ENCODE results near the gene NFATC1. TPM values are rescaled to one million over a fixed set of nuclear protein-coding genes. Genes with fewer than 3 reads are reported as not detected.

NFATC1 gene
- total RNA-seq, 2 donors from 2014 or later, result 19.0 to 20.2 TPM

- H3K9me3 ChIP-seq, result peaks cover 0 to 5% of the 10 kb centered on the region in 2 donors
- DNase-seq (ENCODE audit: low spot score), result no peak
- peaks cover 0 to 39% of the 10 kb centered on the region in 2 donors for H3K4me1 ChIP-seq
- H3K27ac ChIP-seq, result no peak overlapping the region
- no peaks in the 10 kb centered on the region for H3K36me3 ChIP-seq
- H3K27me3 ChIP-seq, result no peaks in the 10 kb centered on the region
- TF ChIP-seq CTCF (IDR thresholded peaks at IDR 0.05), result no peak
- H3K4me3 ChIP-seq, result no peak overlapping the region
These were observed 182.9 kb downstream of the NFATC1 start for GRCh38 chr18:79578396-79579260.
